Esophagus squamous epithelium (tissue), 5 donors: ENCODE data around the gene KLHDC7B. TPM values are rescaled to one million over a fixed set of nuclear protein-coding genes. Genes with fewer than 3 reads are reported as not detected.
A peak's percentile ranks its signal among the peaks of the same experiment; 100 is the strongest.

ENCODE experiments used
- DNase-seq: peaks from one replicate; lab custom pipeline; 2025; lab: John Stamatoyannopoulos, UW
- H3K27ac ChIP-seq, 4 donors: fragments of 200-600 bp; sonication (generic); one replicate each; pipeline ENCODE4 v1.5.1; 2016 to 2019; ENCODE audit warnings: mild to moderate bottlenecking in 1 of 4
- H3K27me3 ChIP-seq, 4 donors: fragments of 200-600 bp; sonication (generic); 1 replicate in 3 of 4; 2 replicates in 1 of 4; pipeline versions ENCODE4 v1.5.1 to v1.6.0; 2017 to 2021; ENCODE audit warnings: antibody characterized with exemption in 1 of 4
- H3K36me3 ChIP-seq, 3 donors: fragments of 200-600 bp; sonication (generic); one replicate each; pipeline ENCODE4 v1.5.1; 2016 to 2019
- H3K4me1 ChIP-seq, 3 donors: fragments of 200-600 bp; sonication (generic); one replicate each; pipeline ENCODE4 v1.5.1; 2017 to 2019
- H3K4me3 ChIP-seq, 4 donors: fragments of 200-600 bp; sonication (generic); 1 replicate in 3 of 4; 2 replicates in 1 of 4; pipeline ENCODE4 v1.5.1; 2016 to 2019; ENCODE audit warnings: mild to moderate bottlenecking in 2 of 4, moderate library complexity in 1 of 4
- H3K9me3 ChIP-seq, 3 donors: fragments of 200-600 bp; sonication (generic); one replicate each; pipeline ENCODE4 v1.5.1; 2016 to 2019
- CTCF ChIP-seq, 6 experiments: fragments of 450-650 bp in 4 of 6; fragments of 200-600 bp in 2 of 6; sonication (generic) in 2 of 6; IDR thresholded peaks; one replicate each; pipeline ENCODE4 v1.5.1; 2016 to 2019; ENCODE audit warnings: antibody characterized with exemption in 6 of 6, mild to moderate bottlenecking in 4 of 6, moderate library complexity in 4 of 6
- POLR2A ChIP-seq, 4 donors: fragments of 450-650 bp; IDR thresholded peaks; one replicate each; pipeline ENCODE4 v1.6.1; 2017; ENCODE audit warnings: antibody characterized with exemption in 4 of 4, mild to moderate bottlenecking in 4 of 4, moderate library complexity in 3 of 4
- WGBS, 2 donors: methylation state at CpG; one replicate each; pipeline ENCODE4 v1.1.5; 2018; 5-methylcytosine and 5-hydroxymethylcytosine counted together
- intact Hi-C: fragments of 100-400 bp; cut with DNase I; formaldehyde crosslinking; loops from one replicate; pipeline ENCODE4 v1.15.0; 2022
- total RNA-seq, 4 donors: library from RNA; depleted of rRNA; stranded (reverse); fragments of >200 nt; gene quantifications; one replicate each; pipeline ENCODE4 v1.1.0, GENCODE V29; 2016
- donor health status: DM: yes; HTN: yes; CAD: no.

Gene KLHDC7B
- total RNA-seq, 4 donors from 2014 or later, result 0.26 to 0.53 (median 0.40) TPM

- Histone ChIP-seq H3K36me3 (peaks cover 7 to 53% (median 15%) of the 10 kb centered on the region in 3 donors), H3K27ac (peak overlapping the region; percentile 95 to 99 (median 97)), H3K4me1 (peaks cover 27 to 62% (median 38%) of the 10 kb centered on the region in 3 donors), H3K4me3 (peak overlapping the region; percentile 82 to 97 (median 86)), H3K27me3 (no peaks in the 10 kb centered on the region), H3K9me3 (no peaks in the 10 kb centered on the region)
- no peak for DNase-seq
- intact Hi-C loops, result no loop called here
- WGBS, 2 donors, result 2 to 18% methylated on average over 3 of the region's 3 CpGs
- no peak for TF ChIP-seq POLR2A (IDR thresholded peaks at IDR 0.05)
- no peak for TF ChIP-seq CTCF (IDR thresholded peaks at IDR 0.05)
These were observed 36.8 kb upstream of the KLHDC7B start for GRCh38 chr22:50508897-50509296.

- intact Hi-C loops, result no loop called here
- DNase-seq, result no peak
- WGBS, 2 donors, result 86 to 96% methylated on average over 1 to 5 of the region's 15 CpGs
- no peak overlapping the region for H3K27ac ChIP-seq
- peaks cover 9 to 58% (median 14%) of the 10 kb centered on the region in 3 donors for H3K36me3 ChIP-seq
- H3K9me3 ChIP-seq, result no peaks in the 10 kb centered on the region
- H3K4me1 ChIP-seq, result peaks cover 12 to 36% (median 12%) of the 10 kb centered on the region in 3 donors
- no peaks in the 10 kb centered on the region for H3K27me3 ChIP-seq
- no peak overlapping the region for H3K4me3 ChIP-seq
- no peak for TF ChIP-seq POLR2A (IDR thresholded peaks at IDR 0.05)
- no peak for TF ChIP-seq CTCF (IDR thresholded peaks at IDR 0.05)
These were observed 32.5 kb upstream of the KLHDC7B start for GRCh38 chr22:50513175-50513574.

- no peaks in the 10 kb centered on the region for H3K9me3 ChIP-seq
- peaks cover 0 to 12% (median 0%) of the 10 kb centered on the region in 3 donors for H3K4me1 ChIP-seq
- H3K36me3 ChIP-seq, result peaks cover 14 to 78% (median 15%) of the 10 kb centered on the region in 3 donors
- H3K4me3 ChIP-seq, result no peak overlapping the region
- H3K27ac ChIP-seq, result no peak overlapping the region
- intact Hi-C loops, result no loop called here
- no peak for DNase-seq
- H3K27me3 ChIP-seq, result no peaks in the 10 kb centered on the region
- WGBS, 2 donors, result 43 to 53% methylated on average over 3 to 4 of the region's 8 CpGs
- TF ChIP-seq POLR2A (IDR thresholded peaks at IDR 0.05), result no peak
- TF ChIP-seq CTCF (IDR thresholded peaks at IDR 0.05), result no peak
These were observed 29.6 kb upstream of the KLHDC7B start for GRCh38 chr22:50516068-50516467.

GRCh38 chr22:50516891-50517290 is 28.8 kb upstream of the KLHDC7B start:
- Histone ChIP-seq H3K9me3 (no peaks in the 10 kb centered on the region), H3K4me1 (peaks cover 0 to 10% (median 0%) of the 10 kb centered on the region in 3 donors), H3K36me3 (peaks cover 18 to 81% (median 23%) of the 10 kb centered on the region in 3 donors), H3K27ac (no peak overlapping the region), H3K4me3 (no peak overlapping the region), H3K27me3 (no peaks in the 10 kb centered on the region)
- no peak for DNase-seq
- 43% methylated on average over 2 of the region's 16 CpGs; no CpG with 5 or more reads in 1 of the 2 donors for whole genome bisulfite sequencing, 2 donors
- TF ChIP-seq POLR2A (IDR thresholded peaks at IDR 0.05) (no peak), CTCF (IDR thresholded peaks at IDR 0.05) (no peak)
- intact Hi-C loops, result no loop called here

- Histone ChIP-seq H3K9me3 (no peaks in the 10 kb centered on the region), H3K36me3 (peaks cover 24 to 81% (median 31%) of the 10 kb centered on the region in 3 donors), H3K4me1 (peaks cover 0 to 7% (median 0%) of the 10 kb centered on the region in 3 donors), H3K4me3 (no peak overlapping the region), H3K27me3 (no peaks in the 10 kb centered on the region), H3K27ac (no peak overlapping the region)
- intact Hi-C loops, result no loop called here
- 86 to 88% methylated on average over 6 to 8 of the region's 20 CpGs for WGBS, 2 donors
- no peak for TF ChIP-seq POLR2A (IDR thresholded peaks at IDR 0.05)
- no peak for DNase-seq
These were observed 28.0 kb upstream of the KLHDC7B start for GRCh38 chr22:50517495-50518260.
